RWPE2 (cell line): Measurements from ENCODE around the gene ERGIC1.

ENCODE experiments used
- ATAC-seq: fragments of 200-7000 bp; cut with Tn5 transposase; 3 replicates; pipeline ENCODE4 v1.9.1; 2021; ENCODE audit warnings: low read depth
- DNase-seq: peaks from one replicate; pipeline ENCODE4 v3.0.0-alpha.2; 2020; ENCODE audit warnings: low spot score
- H3K27ac ChIP-seq: fragments of 450-650 bp; 2 replicates; pipeline ENCODE4 v1.5.1; 2017; ENCODE audit warnings: mild to moderate bottlenecking; ENCODE audit not compliant: poor library complexity, severe bottlenecking
- H3K27me3 ChIP-seq: fragments of 250-450 bp; sonication (Bioruptor Pico); 2 replicates; pipeline ENCODE4 v1.5.1; 2021; ENCODE audit warnings: mild to moderate bottlenecking, moderate library complexity; ENCODE audit not compliant: insufficient read depth, poor library complexity, severe bottlenecking
- H3K36me3 ChIP-seq: fragments of 250-450 bp; sonication (Bioruptor Pico); 2 replicates; pipeline ENCODE4 v1.5.1; 2020; ENCODE audit warnings: low read depth, mild to moderate bottlenecking, moderate library complexity
- H3K4me1 ChIP-seq: fragments of 250-450 bp; sonication (Bioruptor Pico); 2 replicates; pipeline ENCODE4 v1.5.1; 2021; ENCODE audit warnings: mild to moderate bottlenecking, moderate library complexity; ENCODE audit not compliant: insufficient read depth, poor library complexity, severe bottlenecking
- H3K4me3 ChIP-seq: fragments of 250-450 bp; sonication (Bioruptor Pico); 2 replicates; pipeline ENCODE4 v1.5.1; 2021; ENCODE audit warnings: mild to moderate bottlenecking, moderate library complexity; ENCODE audit not compliant: severe bottlenecking
- H3K9me3 ChIP-seq: fragments of 250-450 bp; sonication (Bioruptor Pico); 2 replicates; pipeline ENCODE4 v1.5.1; 2021; ENCODE audit warnings: mild to moderate bottlenecking, moderate library complexity; ENCODE audit not compliant: severe bottlenecking
- CTCF ChIP-seq: fragments of 450-650 bp; IDR thresholded peaks from one replicate; pipeline ENCODE4 v1.5.1; 2017; ENCODE audit warnings: mild to moderate bottlenecking, moderate library complexity; ENCODE audit not compliant: poor library complexity, severe bottlenecking

Gene ERGIC1

GRCh38 chr5:172936401-172936800 lies 102.3 kb downstream of the ERGIC1 start:
- H3K4me3 ChIP-seq, result no peak overlapping the region
- H3K4me1 ChIP-seq, result peaks cover 9% of the 10 kb centered on the region
- H3K27ac ChIP-seq, result no peak overlapping the region
- no peak for ATAC-seq
- no peaks in the 10 kb centered on the region for H3K9me3 ChIP-seq
- DNase-seq, result no peak
- peaks cover 84% of the 10 kb centered on the region for H3K36me3 ChIP-seq
- no peak for TF ChIP-seq CTCF
- H3K27me3 ChIP-seq, result no peaks in the 10 kb centered on the region

- Histone ChIP-seq H3K9me3 (no peaks in the 10 kb centered on the region), H3K27ac (no peak overlapping the region), H3K27me3 (no peaks in the 10 kb centered on the region), H3K4me3 (no peak overlapping the region), H3K4me1 (no peaks in the 10 kb centered on the region), H3K36me3 (peaks cover 83% of the 10 kb centered on the region)
- DNase-seq (no peak), ATAC-seq (peak; percentile 24; the same call in 1 of the 3 replicates)
- peak; percentile 45 for TF ChIP-seq CTCF
These were observed 105.0 kb downstream of the ERGIC1 start for GRCh38 chr5:172939071-172939470.

- Histone ChIP-seq H3K4me3 (no peak overlapping the region), H3K9me3 (no peaks in the 10 kb centered on the region), H3K27ac (no peak overlapping the region), H3K27me3 (no peaks in the 10 kb centered on the region), H3K4me1 (no peaks in the 10 kb centered on the region), H3K36me3 (peaks cover 76% of the 10 kb centered on the region)
- TF ChIP-seq CTCF, result no peak
- DNase-seq (no peak), ATAC-seq (no peak)
These were observed 105.7 kb downstream of the ERGIC1 start for GRCh38 chr5:172939611-172940267.

- TF ChIP-seq CTCF, result no peak
- H3K4me1 ChIP-seq, result no peaks in the 10 kb centered on the region
- H3K9me3 ChIP-seq, result no peaks in the 10 kb centered on the region
- DNase-seq, result no peak
- no peak for ATAC-seq
- no peak overlapping the region for H3K27ac ChIP-seq
- H3K4me3 ChIP-seq, result no peak overlapping the region
- H3K36me3 ChIP-seq, result peaks cover 76% of the 10 kb centered on the region
- H3K27me3 ChIP-seq, result no peaks in the 10 kb centered on the region
These were observed 106.4 kb downstream of the ERGIC1 start for GRCh38 chr5:172940268-172941066.
